Measurements from ENCODE around the gene NLRC3.
A peak's percentile ranks its signal among the peaks of the same experiment; 100 is the strongest.

Gene NLRC3

DNA sequence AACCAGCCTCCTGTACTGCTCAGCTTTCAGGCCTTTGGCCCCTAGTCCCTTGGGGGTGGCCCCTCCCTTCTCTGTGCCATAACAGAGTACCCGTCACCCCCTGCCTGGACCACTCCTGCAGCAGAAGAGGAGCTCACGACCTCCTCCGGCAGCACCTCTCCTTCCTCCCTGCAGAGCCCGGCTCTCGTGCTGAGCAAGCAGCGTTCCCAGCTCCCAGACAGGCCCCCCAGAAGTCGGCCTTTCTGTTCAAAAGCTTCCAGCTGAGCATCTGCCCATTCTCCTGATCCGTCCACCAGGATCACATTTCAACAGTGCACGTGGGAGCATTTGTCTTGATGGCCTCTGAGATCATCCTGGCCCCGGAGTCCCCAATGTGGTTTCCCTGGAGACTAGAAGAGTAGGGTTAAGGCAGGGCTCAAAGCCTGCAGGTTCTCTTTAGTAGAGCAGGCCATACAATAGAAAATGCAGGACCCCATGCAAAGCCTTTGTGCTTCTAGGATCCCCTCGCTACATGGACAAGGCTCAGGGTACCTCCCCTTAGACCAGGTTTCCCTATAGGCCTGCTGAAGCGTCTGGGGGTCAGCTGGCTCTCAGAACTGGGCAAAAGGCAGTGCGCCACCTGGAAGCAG lies 35.6 kb downstream of the NLRC3 start:
- DNase-seq: no peak

DNA sequence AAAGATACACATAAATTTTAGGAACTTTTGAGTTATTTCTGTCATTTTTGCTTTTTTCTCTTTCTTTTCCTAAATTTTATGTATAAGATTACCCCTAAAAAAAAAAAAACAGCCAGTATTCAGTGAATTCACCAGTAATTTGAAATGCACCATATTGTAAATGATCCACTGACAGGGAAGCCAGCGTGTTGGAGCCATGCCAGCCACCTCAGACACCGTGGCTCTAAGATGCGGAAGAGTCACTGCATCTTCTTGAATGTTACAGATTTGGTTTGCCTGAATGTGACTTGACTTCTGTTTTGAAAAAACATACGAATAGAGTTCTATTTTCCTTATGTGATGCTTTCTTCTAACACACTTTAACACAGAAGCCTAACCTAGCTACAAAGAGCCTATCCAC lies 39.0 kb downstream of the NLRC3 start:
- no peak for DNase-seq

DNA sequence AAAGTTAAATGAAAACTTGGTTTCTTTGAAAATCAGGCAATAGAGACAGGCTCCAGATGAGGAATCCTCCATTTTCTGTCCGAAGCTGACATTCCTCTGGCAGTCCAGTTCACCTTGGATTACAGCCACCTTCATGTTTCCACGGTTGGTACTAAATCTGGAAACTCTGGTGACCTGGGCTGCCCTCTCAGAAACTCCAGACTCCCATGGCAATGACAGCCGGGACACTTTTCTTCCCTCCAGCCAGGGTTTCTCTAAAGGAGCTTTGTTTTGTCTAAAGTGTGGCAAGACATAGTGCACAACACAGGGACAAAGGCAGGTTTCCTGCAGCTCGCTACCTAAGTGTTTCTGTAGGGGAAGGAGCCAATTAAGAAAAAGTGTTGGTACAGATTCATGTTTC lies 40.4 kb downstream of the NLRC3 start:
- no peak for DNase-seq

DNA sequence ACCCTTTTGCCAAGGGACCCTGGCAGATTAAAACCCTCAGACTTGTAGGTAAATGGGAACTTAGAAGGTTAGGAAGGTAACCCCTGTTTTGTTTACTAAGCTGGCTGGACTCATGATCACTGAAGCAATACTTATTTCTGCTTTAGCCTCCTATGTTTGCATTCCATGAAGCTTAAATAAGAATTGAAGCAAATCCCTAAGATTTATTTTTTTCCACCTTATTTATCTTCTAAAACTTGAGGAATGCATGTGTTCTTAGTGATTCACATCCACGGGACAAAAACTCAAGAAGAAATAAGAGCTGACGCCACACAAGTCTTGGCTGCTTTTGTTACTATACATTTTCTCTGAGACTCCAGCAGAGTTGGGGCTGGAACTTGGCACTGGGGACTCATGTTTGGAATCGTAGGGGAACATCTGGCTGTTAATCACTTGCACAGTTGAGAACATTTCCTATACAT lies 40.9 kb downstream of the NLRC3 start:
- DNase-seq: no peak

DNA sequence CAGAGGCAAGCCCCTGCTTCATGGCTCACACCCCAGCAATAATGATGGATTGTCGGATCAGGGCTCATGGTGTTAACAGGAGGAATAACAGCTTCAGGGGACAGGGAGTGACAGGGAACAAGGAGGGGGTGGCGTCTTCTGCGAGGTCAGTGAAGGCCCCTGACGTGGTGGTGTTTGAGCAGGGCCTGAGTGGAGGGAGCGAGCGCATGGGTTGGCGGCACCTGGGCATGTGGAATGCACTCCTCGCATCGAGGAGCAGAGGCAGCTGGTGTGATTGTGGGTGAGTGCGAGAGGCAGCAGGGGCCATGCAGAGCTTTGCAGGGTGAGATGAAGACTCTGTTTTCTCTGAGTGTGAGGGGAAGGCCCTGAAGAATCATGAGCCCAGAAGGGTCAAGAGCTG lies 43.1 kb downstream of the NLRC3 start:
- no peak for DNase-seq

DNA sequence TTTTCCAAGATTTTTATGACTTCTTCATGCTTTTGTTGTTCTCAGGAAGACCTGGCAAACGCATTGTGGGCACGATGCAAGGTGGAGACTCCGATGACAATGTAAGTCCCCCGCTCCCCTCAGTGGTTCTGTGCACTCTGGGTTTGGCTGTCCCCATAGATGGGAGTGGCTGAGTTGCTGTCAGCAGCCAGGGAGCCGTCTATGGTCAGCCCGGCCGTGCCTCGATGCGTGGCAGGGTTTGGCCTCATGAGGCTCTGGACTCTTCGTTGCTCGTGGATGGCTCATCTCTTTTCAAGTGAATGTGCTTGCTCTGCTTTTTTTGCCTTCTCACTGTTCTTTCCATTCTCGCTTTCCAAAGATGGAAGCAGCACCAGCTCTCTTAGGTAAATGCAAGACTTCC lies 44.5 kb downstream of the NLRC3 start:
- DNase-seq: no peak

DNA sequence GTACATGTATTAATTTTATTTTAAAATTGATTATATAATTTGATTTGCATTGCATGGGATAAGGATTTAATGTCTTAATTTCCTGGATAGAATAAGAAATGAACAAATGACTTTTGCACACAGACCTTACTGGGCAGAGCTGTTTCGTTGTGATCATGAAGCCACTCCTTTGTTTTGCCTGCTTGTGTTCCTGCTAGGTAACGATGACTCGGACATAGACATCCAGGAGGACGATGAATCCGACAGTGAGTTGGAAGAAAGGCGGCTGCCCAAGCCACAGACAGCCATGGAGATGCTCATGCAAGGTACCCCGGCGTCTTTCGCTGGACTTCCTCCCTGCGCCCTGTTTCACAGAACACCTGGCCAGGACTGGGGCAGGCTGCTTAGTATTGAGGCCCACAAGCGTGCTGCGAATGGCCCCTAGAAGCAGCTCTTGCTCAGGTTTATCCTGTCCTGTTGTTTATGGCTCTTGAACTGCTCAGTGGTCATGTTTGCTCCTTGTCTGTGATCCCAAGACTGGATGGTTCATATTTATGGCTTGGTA lies 46.8 kb downstream of the NLRC3 start:
- DNase-seq: no peak

DNA sequence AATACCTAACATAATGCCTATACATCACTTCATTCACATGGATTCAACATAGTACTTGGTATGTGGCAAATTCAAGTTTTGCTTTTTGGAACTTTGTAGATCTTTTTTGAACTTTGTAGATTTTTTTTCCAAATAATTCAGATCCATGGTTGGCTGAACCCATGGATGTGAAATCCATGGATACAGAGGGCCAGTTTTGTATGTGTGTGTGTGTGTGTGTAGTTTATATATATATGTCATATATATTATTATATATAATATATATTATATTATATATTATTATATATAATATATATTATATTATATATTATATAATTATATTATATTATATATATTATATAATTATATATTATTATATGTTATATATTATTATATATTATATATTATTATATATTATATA lies 48.0 kb downstream of the NLRC3 start:
- DNase-seq: no peak

DNA sequence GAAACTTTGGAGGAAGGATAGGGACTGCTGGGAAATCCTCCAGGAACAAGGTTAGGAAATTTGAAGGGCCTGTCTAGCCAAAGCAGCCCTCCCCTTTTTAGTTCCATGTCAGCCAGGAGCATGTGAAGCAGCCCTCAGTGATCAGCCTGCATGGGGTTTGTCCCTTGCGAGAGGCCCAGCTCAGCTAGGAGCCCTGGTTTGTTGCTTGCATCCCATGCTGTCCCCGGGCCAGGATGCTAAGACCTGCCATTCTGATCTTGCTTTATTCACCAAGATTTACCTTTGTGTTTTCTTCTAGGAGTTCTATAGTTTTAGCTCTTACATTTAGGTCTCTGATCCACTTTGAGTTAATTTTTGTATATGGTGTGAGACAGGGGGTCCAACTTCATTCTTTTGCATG lies 48.8 kb downstream of the NLRC3 start:
- no peak for DNase-seq

DNA sequence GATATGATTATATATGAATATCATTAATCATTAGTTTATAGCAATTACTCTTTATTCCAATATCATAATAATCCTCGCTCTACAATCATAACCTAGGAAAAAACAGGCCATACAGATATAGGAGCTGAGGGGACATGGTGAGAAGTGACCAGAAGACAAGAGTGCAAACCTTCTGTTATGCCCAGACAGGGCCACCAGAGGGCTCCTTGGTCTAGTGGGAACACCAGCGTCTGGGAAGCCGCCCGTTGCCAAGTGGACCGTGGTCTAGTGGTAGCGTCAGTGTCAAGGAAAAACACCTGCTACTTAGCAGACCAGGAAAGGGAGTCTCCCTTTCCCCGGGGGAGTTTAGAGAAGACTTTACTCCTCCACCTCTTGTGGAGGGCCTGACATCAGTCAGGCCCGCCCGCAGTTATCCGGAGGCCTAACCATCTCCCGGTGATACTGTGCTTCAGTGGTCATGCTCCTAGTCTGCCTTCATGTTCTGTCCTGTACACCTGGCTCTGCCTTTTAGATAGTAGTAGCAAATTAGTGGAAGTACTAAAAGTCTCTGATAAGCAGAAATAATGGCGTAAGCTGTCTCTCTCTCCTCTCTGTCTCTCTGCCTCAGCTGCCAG lies 49.9 kb downstream of the NLRC3 start:
- DNase-seq: peak; percentile 11

DNA sequence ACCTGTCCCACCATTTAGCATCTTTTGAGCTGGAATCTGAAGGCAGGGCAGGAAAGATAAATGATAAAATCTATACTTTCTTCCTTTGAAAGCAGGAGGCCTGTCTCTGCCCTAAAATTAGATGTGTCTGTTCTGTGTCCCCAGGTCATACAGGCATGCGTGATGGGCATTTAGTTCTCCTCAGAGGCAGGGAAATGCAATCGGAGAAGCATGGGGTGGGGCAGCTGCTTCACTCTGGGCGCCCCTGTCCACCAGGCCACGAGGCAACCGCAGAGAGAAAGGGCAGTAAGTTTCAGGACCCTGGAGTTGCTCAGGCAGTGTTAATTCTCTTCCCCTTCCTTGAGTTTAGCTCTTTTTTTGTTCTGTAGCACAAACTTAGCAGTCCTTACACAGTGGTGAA lies 51.3 kb downstream of the NLRC3 start:
- DNase-seq: no peak

DNA sequence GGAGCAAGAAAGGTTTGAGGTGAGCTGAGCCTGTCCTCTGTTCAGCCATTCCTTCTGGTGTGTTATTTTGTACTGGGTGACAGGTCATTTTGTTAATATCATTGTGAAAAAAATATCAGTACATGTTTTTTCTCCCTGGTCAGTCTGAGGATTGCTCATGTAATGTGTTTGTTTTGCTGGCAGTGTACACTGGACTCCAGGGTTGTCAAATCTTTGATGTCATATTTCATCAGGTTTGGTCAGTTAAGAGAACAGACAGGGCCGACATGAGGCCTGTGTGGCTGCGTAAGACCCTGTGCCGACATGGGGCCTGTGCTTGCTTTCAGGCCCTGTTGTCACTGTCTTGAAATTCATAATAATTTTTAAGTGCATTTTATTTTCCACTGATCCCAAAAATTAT lies 53.9 kb downstream of the NLRC3 start:
- DNase-seq: no peak

DNA sequence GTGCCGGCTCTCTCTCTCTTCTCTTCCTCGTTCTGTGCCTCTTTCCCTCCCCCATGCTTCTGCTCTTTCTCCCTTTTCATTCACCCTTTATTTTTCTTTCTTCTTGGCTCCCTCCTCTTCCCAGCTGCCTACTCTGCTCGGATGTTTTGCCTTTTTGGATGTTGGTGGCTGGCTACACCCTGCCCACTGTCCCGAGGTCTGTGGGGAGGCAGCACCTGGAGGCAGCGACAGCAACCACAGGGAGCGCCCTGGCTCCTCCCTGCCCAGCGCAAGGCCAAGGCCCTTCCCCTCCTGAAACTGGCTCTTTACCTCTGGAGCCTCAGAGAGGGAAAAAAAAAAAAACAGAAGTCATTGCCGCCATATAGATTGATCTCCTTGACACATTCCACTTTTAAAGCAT lies 56.4 kb downstream of the NLRC3 start:
- DNase-seq: no peak

DNA sequence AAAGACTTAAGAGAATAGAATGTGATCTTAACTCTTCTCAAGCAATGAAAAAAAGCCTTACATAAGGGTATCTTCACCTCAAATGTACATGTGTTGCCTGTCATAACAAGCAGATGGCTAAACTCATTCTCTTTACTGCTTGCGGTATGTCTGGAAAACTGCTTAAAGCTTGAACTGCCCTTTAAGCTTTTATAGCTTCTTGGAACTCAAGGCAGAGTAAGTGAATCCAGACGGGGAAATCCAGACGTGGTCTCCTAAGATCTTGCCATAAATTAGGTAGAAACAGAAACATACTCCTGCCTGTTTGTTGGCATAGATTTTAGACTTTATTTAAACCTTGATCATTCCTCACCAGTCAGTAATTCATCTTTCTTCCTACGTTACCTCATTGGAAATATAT lies 56.8 kb downstream of the NLRC3 start:
- no peak for DNase-seq

DNA sequence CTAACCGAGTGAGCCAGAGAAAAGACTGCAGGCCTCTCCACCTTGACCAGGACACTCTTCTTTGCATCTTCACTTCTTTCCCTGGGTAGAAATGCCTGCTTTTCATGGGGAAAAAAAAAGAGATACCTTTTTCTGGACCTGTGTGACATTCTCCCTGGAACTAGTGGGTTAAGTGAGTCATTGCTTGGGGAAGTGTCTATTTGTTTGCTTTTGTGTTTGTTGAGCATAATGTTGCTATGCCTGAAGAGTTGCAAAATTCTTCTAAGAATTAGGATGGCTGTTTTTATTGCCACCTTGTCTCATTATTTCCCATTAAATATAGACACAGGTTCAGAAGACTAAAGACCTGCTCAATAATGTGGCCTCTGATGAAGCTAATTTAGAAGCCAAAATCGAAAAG lies 57.6 kb downstream of the NLRC3 start:
- DNase-seq: no peak

DNA sequence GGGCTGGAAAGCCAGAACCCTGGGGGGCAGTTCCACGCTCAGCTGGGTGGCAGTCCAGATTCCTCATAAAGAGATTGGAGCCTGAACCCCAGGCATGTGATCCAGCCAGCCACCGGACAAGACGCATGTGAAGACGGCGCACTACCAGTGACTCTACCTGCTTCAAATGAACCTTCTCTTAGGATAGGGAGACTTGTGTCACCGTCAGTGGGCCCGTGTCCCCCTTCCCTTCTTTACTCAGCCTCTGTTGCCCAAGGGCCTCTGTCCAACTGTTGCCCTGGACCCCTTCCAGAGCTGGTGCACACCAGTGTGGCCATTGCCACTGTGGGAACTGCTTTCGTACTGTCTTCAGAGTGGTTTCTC lies 58.2 kb downstream of the NLRC3 start:
- no peak for DNase-seq

DNA sequence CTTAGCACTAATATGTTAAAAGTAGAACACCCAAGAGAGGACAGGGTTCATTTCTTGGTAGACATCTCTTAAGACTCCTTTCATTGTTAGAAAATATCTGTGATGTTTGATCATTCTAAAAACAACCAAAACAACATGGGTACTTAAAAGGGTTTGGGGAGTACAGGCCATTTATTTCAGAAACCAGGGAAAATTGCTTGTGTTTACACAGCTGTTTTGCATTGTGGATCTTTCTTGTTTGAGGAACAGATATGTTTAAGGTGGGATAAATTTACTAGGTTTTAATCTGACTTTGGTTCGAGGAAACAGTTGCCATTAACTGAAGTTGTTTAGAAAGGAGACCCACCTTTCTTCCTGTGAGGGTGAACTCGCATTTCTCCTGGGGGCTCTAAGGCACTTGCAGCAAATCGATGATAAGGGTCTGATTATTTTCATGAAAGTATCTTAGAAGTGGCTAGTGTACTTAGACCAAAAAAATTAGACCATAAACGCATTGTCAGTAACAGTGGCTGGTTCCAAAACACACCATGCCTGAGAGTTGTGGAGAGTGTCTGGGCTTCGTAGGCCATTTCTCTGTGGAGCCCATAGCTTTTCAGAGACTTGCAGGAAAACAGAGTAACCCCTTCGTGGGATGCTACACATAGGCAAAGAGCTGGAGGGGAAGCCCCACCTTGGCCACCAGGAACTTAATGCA lies 58.8 kb downstream of the NLRC3 start:
- no peak for DNase-seq

DNA sequence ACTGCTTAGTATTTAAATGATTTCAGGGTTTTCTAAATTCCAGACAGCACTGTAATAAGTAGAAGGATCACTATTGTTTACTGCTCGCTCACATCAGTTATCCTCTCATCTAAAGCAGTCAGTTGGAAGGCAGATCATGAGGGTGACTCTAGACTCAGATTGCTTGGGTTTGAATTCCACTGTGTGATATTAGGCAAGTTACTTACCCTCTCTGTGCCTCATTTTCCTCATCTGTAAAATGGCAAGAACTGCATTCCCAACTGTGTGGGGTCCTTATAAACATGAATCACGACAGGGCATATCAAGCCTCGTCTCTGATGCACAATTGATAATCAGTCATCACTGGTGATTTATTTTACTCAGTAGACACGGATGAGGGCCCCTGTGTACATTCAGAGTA lies 61.3 kb downstream of the NLRC3 start:
- no peak for DNase-seq

DNA sequence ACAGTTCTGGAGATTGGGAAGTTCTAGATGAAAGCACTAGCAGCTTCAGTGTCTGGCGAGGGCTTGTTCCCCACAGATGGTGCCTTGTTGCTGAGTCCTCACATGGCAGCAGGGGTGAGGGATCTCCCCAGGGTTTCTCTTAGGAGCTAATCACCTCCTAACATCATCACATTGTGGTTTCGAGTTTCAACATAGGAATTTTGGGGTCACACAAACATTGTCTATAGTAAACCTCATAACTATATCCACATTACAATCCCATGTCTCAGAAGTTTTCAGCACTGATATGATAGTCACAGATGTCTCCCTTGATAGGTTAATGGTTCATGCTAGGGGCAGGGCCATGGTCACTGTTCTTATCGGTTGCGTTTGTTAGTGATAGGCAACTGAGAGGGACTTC lies 62.6 kb downstream of the NLRC3 start:
- no peak for DNase-seq

DNA sequence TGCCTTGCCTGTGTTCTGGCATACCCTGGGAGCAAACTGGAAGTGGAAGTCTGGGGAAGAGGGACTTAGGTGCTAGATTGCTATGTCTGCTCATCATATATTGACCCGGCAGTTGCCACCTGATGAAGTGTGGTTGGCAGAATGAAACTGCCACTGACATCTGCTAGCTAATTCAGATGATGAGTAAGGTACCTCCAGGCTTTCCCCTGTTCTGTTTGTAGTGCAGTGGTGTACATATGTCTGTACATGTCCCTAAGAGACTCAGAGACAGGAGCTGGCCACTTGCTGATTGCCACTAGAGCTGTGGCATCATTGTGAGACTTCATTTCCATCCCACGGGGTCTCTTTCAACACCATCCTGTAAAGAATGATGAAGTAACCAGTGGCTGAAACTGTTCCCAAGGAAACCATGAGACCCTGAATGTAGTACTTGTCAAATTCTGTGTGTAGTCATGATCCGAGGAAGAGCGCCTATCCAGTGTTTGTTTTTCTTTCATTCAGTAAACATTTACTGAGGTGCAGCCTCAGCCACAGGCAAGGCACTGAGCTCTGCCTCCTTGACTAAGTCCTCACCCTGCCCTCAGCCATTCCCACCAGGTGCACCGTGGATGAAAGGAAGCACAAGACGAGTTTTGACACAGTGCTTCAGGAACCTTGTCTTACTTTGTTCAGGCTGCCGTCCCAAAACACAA lies 63.2 kb downstream of the NLRC3 start:
- DNase-seq: no peak

DNA sequence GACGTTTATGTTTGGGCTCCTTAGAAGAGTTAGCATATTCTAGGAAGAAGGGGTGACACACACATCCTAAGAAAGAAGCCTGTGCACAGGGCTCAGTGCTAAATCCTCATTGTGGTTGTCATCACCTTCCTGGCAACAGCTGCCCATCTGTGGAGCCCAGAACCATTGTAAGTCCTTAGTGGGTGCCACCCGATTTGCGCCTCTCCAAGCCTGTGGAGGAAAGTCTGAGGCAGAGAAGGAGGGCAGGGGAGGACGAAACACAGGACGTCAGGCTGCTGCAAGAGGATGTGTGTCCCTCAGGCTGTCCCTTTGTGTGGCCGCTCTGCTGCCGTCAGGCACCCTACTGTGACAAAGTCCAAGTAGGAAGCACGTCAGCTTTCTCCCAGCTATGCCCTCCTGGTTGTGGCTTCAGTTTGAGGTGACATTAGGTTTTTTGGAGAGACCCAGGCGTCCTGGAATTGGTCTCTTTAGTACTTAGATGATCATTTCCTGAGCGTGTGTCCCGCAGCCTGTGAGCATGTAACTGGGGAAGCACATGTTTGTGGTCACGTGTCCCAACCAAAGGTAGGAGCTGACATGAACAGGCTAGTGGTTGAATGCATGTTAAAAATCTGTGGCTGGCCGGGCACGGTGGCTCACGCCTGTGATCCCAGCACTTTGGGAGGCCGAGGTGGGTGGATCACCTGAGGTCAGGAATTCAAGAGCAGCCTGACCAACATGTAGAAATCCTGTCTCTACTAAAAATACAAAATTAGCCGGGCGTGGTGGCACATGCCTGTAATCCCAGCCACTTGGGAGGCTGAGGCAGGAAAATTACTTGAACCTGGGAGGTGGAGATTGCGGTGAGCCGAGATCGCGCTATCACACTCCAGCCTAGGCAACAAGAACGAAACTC lies 65.7 kb downstream of the NLRC3 start:
- no peak for DNase-seq

DNA sequence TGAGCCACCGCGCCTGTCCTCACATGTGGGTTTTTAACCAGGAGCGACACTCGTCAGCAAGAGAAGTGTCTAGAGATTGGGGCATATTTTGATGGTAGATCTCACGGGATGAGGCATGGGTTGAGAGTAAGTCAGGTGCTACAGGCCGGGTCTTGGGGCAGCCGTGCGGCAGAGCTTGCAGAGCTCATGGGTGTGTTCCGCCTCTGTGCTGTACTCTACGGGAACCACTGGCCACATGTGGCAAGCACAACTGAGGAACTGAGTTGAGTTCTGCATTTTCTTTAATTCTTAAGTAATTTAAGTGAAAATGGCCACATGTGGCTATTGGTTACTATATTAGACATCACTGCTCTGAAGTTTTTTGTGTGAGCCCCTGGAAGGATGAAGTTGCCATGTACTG lies 66.8 kb downstream of the NLRC3 start:
- DNase-seq: no peak

DNA sequence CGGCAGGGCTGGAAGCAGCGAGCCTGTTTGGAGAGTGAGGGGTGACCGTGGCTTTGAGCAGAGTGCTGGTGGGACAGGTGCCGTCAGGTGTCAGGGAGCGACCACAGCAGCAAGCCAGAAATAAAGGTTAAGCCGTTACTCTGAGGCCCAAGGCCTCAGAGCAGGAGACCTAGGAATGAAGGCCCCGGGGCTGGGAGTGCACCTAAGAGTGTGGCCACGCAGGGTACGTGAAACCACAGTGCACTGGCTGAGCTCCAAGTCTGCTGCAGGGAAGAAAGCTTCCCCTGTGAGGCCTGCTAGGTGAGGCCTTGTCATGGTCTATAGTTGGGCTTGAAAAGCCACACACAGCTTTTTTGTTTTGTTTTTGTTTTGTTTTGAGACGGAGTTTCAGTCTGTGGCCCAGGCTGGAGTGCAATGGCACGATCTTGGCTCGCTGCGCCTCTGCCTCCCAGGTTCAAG lies 67.7 kb downstream of the NLRC3 start:
- DNase-seq: peak; percentile 80
